NT2/D1 (cell line): Measurements from ENCODE around the gene SRCAP.

Source experiments
- DNase-seq: peaks from one replicate; pipeline ENCODE4 v3.0.0-alpha.2; 2011; ENCODE audit warnings: low read depth, low spot score
- H3K27me3 ChIP-seq: 2 replicates; pipeline ENCODE4 v1.6.0; 2011; ENCODE audit warnings: mild to moderate bottlenecking; ENCODE audit not compliant: insufficient read length, insufficient read depth
- H3K36me3 ChIP-seq: 2 replicates; pipeline ENCODE4 v1.6.1; 2011; ENCODE audit warnings: mild to moderate bottlenecking, low read length, mixed read lengths; ENCODE audit not compliant: insufficient read depth, insufficient read length
- H3K4me1 ChIP-seq: 2 replicates; pipeline ENCODE4 v1.5.1; 2011; ENCODE audit not compliant: insufficient read depth, insufficient read length
- H3K4me3 ChIP-seq: 2 replicates; pipeline ENCODE4 v1.5.1; 2011; ENCODE audit warnings: low read depth; ENCODE audit not compliant: insufficient read length
- H3K9ac ChIP-seq: 2 replicates; pipeline ENCODE4 v1.6.0; 2011; ENCODE audit warnings: low read depth; ENCODE audit not compliant: insufficient read length
- H3K9me3 ChIP-seq: 2 replicates; pipeline ENCODE4 v1.5.1; 2011; ENCODE audit warnings: mild to moderate bottlenecking, low read length; ENCODE audit not compliant: insufficient read depth
- SUZ12 ChIP-seq: IDR thresholded peaks from 2 replicates; pipeline ENCODE4 v1.6.1; 2011; ENCODE audit not compliant: insufficient read length, insufficient read depth; ENCODE audit errors: extremely low read depth
- YY1 ChIP-seq: IDR thresholded peaks from 2 replicates; pipeline ENCODE4 v1.6.1; 2011; ENCODE audit not compliant: insufficient read length, insufficient read depth
- ZNF274 ChIP-seq: IDR thresholded peaks from 2 replicates; pipeline ENCODE4 v1.6.1; 2011; ENCODE audit warnings: mild to moderate bottlenecking, low read depth, low read length

Gene SRCAP

DNA sequence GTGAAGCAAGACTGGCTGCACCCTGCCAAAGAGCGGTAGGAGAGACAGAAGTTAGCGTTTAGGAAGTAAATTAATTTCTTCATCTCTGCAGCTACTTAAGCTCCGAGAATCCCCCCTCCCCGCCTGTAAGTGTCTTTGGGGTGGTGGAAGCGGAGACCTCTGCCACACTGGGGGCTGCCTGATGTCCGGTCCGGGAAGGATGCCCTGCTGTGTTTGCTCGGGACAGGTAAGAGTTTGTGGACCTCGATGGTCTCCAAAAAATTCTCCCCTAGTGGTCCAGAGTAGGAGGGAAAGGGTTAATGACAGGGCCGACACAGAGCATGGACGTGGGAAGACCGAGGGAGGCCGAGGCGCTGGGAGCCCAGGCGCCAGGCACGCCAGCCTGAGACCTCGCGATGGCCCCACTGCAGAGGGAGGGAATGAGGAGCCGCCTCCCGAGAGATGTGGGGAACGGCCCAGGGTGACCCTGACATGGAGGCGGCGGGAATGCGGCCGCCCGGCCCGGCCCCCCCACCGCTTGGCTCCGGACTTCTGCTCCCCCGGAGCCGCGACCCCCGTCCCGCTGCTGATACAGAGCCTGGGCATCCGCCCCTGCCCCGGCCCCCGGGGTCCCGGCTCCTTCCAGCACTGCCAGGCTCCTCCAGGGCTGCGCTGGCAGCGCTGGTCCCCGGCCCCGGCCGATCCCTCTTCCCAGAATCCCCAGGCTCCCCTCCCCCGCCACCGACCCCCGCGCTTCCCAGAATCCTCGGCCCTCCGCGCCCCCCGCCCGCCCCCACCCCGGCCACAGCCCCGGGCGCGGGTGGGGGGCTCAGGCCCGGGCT, 87.4 kb downstream of the SRCAP start:
- Histone ChIP-seq H3K9ac (peak overlapping the region; percentile 98), H3K36me3 (peaks cover 46% of the 10 kb centered on the region), H3K4me1 (peaks cover 2% of the 10 kb centered on the region), H3K4me3 (peak overlapping the region; percentile 87), H3K9me3 (no peaks in the 10 kb centered on the region), H3K27me3 (no peaks in the 10 kb centered on the region)
- DNase-seq, result no peak
- TF ChIP-seq YY1 (peak; percentile 16), ZNF274 (no peak), SUZ12 (no peak)

DNA sequence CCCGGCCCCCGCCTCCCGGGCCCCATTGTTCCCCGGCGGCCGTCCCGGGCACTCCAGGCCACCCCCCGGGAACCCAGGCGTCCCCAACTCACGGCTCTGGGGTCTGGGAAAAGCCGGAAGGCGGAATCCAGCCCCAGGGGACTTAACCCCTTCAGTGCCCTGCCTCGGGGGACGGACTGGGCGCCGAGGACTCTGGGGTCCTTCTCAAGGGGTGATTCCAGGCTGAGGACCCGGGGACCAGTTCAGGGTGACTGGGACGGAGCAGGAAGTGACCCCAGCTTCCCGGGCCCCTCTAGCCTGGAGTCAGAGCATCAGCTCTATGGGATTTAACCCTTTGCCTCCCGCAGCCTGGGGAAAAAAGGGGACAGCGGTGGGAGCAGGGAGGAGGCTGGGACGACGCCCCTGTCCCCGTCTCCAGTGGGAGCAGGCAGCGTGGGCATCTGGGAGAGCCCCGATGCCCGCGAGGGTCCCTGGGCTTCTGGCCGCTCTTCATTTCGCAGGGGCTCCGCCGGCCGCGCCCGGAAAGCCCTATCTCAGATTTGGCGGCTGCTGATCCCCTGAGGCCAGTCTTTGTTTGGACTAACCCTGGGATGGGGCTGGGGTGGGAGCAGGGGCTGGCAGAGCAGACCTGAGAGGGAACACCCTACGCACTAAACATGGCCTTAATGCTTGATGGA, 88.1 kb downstream of the SRCAP start, which contains the start of gene ZNF629:
ZNF629 (minus strand) TSS at position 270 of the 677 bp plus-strand sequence. CDS start 2,723 bp downstream, outside the sequence.
- Histone ChIP-seq H3K36me3 (peaks cover 38% of the 10 kb centered on the region), H3K27me3 (no peaks in the 10 kb centered on the region), H3K4me1 (peaks cover 2% of the 10 kb centered on the region), H3K4me3 (peak within 1 kb of the TSS; percentile 87), H3K9ac (peak within 1 kb of the TSS; percentile 98), H3K9me3 (no peaks in the 10 kb centered on the region)
- DNase-seq, result no peak
- TF ChIP-seq YY1 (no peak), ZNF274 (no peak), SUZ12 (no peak)

DNA sequence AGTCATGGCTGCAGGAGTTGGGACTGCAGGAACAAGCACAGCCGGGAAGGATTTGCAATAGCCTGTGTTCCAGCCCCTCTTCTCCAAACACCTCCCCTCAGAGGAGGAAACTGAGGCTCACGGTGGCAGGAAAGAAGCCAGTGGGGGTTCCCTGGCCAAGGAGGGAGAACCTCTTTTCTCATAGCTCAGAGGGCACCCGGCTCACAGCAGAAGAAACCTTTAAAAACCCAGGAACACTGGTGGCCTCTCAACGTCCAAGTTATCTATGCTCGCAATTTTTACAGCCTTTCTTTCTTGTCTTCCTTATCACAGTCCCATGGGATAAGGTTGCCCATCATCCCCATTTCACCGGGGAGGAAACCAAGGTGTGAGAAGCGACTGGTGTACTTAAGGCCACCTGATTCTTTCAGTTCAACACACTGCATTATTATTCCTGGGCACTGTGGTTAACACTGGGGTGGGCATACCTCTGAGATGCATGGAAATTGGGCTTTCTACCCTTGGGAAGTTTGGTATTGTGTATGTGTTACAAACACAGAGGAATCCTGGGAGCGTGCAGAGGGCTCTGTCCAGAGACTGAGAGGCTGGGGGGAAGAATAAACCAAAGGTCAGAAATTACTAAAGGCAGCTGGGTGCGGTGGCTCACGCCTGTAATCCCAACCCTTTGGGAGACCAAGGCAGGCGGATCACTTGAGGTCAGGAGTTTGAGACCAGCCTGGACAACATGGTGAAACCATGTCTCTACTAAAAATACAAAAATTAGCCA, 88.8 kb downstream of the SRCAP start:
- Histone ChIP-seq H3K4me1 (peaks cover 2% of the 10 kb centered on the region), H3K36me3 (peaks cover 31% of the 10 kb centered on the region), H3K4me3 (peak overlapping the region; percentile 87), H3K9ac (peak overlapping the region; percentile 98), H3K27me3 (no peaks in the 10 kb centered on the region), H3K9me3 (no peaks in the 10 kb centered on the region)
- DNase-seq, result no peak
- TF ChIP-seq SUZ12 (no peak), ZNF274 (no peak), YY1 (no peak)
